Activated CD8-positive, alpha-beta memory T cell treated with anti-CD3 and anti-CD28 coated beads for 36 hours (primary cell): Measurements from ENCODE around the gene SHC2. TPM values are rescaled to one million over a fixed set of nuclear protein-coding genes. Genes with fewer than 3 reads are reported as not detected.

Source experiments
- CTCF ChIA-PET: fragments of 350-600 bp; sonication (Branson Sonifier 250); formaldehyde crosslinking; loops from one replicate; lab custom pipeline; 2021; ENCODE audit warnings: antibody characterized with exemption; lab: Charles Lee
- POLR2A ChIA-PET: fragments of 350-600 bp; sonication (Branson Sonifier 250); formaldehyde crosslinking; loops from one replicate; lab custom pipeline; 2021; ENCODE audit warnings: antibody characterized with exemption; lab: Charles Lee
- total RNA-seq, 2 experiments: library from RNA; stranded (reverse); gene quantifications; one replicate each; pipeline ENCODE4 v1.2.3, GENCODE V29; 2021

SHC2 gene, protein sequence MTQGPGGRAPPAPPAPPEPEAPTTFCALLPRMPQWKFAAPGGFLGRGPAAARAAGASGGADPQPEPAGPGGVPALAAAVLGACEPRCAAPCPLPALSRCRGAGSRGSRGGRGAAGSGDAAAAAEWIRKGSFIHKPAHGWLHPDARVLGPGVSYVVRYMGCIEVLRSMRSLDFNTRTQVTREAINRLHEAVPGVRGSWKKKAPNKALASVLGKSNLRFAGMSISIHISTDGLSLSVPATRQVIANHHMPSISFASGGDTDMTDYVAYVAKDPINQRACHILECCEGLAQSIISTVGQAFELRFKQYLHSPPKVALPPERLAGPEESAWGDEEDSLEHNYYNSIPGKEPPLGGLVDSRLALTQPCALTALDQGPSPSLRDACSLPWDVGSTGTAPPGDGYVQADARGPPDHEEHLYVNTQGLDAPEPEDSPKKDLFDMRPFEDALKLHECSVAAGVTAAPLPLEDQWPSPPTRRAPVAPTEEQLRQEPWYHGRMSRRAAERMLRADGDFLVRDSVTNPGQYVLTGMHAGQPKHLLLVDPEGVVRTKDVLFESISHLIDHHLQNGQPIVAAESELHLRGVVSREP
- total RNA-seq, result not detected

DNA sequence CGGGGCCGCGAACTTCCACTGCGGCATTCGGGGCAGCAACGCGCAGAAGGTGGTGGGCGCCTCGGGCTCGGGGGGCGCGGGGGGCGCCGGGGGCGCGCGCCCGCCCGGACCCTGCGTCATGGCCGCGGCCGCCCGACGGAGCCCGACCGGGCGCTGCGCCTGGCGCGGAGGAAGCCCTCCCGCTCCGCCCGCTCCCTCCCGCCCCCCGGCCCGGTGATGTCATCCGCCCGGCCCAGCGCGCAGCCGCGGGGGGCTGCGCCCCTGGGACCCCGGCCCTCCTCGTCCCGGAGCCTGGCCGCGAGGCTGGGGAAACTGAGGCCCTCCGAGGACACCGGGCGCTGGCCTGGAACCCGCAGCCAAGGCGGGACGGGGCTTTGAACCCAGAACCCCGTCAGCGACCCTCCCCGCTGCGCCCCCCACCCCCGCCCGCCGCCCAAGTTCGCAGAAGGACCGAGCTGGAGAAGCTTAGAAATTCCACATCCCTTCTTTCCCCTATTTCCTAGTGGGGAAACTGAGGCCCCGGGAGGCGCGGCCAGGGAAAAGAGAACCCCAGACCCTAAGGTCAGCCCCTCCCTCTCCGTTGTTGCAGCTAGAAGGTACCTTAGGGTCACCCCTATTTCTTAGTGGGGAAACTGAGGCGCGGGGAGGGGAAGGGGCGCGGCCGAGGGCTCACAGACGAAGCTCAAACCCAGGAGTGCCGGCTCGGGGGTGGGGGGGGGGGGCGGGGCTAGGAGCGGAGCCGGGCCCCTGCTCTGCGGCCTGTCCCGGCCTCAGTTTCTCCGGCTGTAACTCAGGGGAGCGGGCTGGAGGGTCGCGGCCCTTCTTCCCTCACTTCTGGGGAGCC, at the start of gene SHC2:
SHC2 (minus strand) TSS at position 157 of the 844 bp plus-strand sequence; CDS start at position 120, 37 bp downstream.
- CTCF ChIA-PET, result no interaction called here
- POLR2A ChIA-PET, result interaction anchor here (0.6 kb wide), 1 partner anchor 1318 kb away, joined by 3 read pairs; no protein-coding TSS in a partner anchor

GRCh38 chr19:508204-509150, 47.6 kb upstream of the SHC2 start:
- POLR2A ChIA-PET, result no interaction called here
- CTCF ChIA-PET, result interaction anchor here (1.1 kb wide), 1 partner anchor 22 kb away, joined by 4 read pairs; no protein-coding TSS in a partner anchor

GRCh38 chr19:507286-508203, 46.7 kb upstream of the SHC2 start, which contains the start of gene TPGS1:
TSS of gene TPGS1 (plus strand) at chr19:507497. CDS start at chr19:507507, 10 bp downstream.
- POLR2A ChIA-PET, result interaction anchor here (1.3 to 1.6 kb wide), 2 partner anchors 18 to 24 kb away, joined by 4 to 11 read pairs; partner anchors contain the start of gene CDC34
- CTCF ChIA-PET, result interaction anchor here (1.0 to 2.0 kb wide), 6 partner anchors 9 to 211 kb away, joined by 3 to 11 read pairs (median 4); no protein-coding TSS in a partner anchor

DNA sequence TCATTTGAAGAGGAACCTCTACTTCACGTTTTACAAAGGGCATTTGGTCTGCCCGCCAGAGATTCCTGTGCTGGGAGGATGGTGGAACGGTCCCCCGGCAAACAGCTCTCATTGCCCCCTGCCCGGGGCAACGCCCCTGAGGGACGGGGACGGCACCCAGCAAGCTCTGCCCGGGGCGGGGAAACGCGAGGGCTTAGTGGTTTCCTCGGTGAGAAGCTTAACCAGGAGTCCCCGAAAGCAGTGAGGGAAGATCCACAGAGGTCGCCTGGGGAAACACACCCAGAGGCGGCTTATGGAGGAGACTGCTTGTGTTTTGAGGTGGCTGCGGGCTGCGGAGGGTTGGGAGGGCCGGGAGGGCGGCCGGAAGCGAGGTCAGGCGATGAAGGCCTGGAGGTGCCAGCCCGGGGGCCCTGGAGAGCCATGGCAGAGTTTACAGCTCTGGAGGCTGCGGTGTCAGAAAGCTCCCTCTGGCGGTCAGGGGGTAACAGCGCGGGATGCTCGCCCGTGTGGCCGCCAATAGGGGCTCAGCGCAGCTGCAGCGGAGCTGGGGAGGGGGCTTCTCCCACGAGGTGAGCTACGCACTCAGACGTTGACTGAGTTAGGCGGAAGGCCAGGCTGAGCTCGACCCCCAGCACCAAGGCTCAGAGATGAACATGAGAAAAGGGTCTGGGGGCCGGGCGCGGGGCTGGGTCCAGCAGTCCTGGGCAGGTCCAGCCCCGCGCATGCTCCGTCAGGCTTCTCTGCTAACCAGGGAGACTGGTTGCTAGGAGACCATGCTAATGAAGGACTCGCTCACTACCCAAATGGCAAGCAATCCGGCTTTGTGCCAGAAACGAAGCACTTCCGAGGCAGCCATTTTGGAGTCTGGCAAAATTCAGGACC, 45.8 kb upstream of the SHC2 start:
- ChIA-PET POLR2A (interaction anchor here (0.6 to 1.6 kb wide), 4 partner anchors 18 to 160 kb away, joined by 4 to 11 read pairs (median 4); partner anchors contain the start of genes BSG and CDC34), CTCF (interaction anchor here (0.6 to 2.0 kb wide), 9 partner anchors 8 to 260 kb away, joined by 3 to 11 read pairs (median 4); no protein-coding TSS in a partner anchor)

DNA sequence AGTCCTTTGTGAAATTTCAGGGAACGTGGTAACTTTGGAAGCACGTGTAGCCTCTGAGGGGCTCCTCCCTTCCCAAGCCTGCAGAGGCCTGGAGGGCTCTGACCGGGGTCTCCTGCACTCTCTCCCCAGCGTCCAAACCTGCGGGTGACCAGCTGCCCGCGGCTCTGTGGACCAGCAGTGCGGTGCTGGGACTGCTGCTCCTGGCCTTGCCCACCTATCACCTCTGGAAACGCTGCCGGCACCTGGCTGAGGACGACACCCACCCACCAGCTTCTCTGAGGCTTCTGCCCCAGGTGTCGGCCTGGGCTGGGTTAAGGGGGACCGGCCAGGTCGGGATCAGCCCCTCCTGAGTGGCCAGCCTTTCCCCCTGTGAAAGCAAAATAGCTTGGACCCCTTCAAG, 43.8 kb upstream of the SHC2 start:
- POLR2A ChIA-PET, result no interaction called here
- CTCF ChIA-PET, result interaction anchor here (0.7 kb wide), 1 partner anchor 9 kb away, joined by 3 read pairs; the partner anchor contains the start of gene MADCAM1

GRCh38 chr19:501646-502045, 40.8 kb upstream of the SHC2 start:
- POLR2A ChIA-PET, result no interaction called here
- CTCF ChIA-PET, result no interaction called here

DNA sequence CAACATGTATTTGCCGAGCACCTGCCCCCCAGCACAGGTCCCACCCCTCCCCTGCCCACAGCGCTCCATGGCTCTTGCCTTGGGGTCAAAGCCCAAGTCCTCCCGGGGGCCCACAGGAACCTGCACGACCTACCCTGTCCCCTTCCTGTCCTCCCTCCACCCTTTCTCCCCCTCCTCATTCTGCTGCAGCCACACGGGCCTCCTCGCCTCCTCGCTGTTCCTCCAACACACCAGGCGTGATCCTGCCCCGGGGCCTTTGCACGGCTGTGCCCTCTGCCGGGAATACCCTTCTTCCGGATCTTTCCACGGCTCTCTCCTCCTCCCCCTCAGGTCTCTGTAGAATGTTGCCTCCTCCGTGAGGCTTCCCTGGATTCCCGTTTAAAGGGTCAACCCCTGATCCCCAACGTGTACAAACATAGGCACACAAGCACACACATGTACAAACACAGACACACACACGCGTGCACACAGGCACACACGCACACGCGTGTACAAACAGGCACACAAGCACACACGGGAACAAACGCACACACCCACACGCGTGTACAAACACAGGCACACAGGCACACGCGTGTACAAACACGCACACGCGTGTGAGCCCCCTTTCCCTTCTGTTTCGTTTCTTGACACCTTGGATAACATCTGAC, 38.3 kb upstream of the SHC2 start:
- CTCF ChIA-PET, result interaction anchor here (1.6 kb wide), 1 partner anchor 7 kb away, joined by 5 read pairs; no protein-coding TSS in a partner anchor

DNA sequence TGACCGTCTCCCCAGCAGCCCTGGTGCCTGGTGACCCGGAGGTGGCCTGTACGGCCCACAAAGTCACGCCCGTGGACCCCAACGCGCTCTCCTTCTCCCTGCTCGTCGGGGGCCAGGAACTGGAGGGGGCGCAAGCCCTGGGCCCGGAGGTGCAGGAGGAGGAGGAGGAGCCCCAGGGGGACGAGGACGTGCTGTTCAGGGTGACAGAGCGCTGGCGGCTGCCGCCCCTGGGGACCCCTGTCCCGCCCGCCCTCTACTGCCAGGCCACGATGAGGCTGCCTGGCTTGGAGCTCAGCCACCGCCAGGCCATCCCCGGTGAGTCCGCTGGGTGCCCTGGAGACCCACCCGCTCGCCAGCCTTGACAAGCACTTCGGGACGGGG, 37.7 kb upstream of the SHC2 start:
- POLR2A ChIA-PET, result no interaction called here
- CTCF ChIA-PET, result interaction anchor here (0.9 to 1.6 kb wide), 2 partner anchors 8 to 34 kb away, joined by 3 to 5 read pairs; no protein-coding TSS in a partner anchor

More for the DNA sequence above, 38.3 kb upstream of the SHC2 start:
- POLR2A ChIA-PET, result no interaction called here

DNA sequence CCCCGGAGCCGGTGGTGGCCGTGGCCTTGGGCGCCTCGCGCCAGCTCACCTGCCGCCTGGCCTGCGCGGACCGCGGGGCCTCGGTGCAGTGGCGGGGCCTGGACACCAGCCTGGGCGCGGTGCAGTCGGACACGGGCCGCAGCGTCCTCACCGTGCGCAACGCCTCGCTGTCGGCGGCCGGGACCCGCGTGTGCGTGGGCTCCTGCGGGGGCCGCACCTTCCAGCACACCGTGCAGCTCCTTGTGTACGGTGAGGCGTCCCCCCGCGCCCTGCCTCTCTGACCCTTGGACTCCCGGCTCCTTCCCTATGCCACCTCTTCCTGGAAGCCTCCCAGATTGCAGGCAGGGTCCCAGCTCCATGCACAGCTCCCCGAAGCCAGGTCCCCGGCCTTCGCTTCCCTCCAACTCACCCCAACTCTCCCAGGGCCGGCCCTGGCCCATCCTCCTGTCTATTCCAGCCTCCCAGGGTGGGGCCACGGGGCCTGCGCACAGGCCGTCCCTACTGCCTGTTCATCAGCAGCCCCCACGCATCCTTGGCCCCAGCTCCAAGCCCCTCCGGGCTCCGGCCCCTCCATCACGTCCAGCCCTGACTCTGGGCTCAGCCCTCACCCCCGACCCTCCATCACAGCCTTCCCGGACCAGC, 37.2 kb upstream of the SHC2 start:
- POLR2A ChIA-PET, result no interaction called here
- CTCF ChIA-PET, result interaction anchor here (0.8 to 1.6 kb wide), 3 partner anchors 9 to 35 kb away, joined by 3 to 5 read pairs (median 5); no protein-coding TSS in a partner anchor

GRCh38 chr19:497491-497868, 36.6 kb upstream of the SHC2 start:
- ChIA-PET CTCF (interaction anchor here (0.8 to 1.6 kb wide), 2 partner anchors 9 to 13 kb away, joined by 5 read pairs; no protein-coding TSS in a partner anchor), POLR2A (no interaction called here)

GRCh38 chr19:496986-497385, 36.2 kb upstream of the SHC2 start:
- CTCF ChIA-PET, result no interaction called here
- POLR2A ChIA-PET, result no interaction called here

DNA sequence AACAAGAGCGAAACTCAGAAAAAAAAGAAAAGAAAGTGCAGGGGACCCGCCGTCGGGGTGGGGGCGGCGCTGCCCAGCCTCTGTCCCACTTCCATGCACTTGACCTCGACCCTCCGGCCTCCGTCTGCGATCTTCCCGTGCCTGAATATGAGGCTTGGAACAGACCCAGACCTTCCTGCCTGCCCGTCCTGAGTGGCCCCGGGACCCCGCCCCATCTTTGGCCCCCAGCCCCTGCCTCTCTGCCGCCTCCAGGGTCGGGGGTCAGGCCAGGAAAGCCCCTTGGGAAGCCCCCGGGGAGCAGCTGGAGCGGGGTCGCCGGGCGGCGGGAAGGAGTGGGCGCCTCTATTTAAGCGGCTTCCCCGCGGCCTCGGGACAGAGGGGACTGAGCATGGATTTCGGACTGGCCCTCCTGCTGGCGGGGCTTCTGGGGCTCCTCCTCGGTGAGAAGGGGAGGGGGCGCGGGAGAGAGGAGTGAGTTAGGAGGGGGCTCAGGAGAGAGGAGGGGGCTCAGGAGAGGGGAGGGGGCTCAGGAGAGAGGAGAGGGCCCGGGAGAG, 35.4 kb upstream of the SHC2 start, which contains the start of gene MADCAM1:
MADCAM1 (plus strand) TSS at position 375 of the 554 bp plus-strand sequence; CDS start at position 389, 14 bp downstream.
- CTCF ChIA-PET, result interaction anchor here (1.7 to 2.4 kb wide), 3 partner anchors 9 to 14 kb away, joined by 3 to 11 read pairs (median 6); partner anchors contain the start of gene TPGS1
- POLR2A ChIA-PET, result no interaction called here

DNA sequence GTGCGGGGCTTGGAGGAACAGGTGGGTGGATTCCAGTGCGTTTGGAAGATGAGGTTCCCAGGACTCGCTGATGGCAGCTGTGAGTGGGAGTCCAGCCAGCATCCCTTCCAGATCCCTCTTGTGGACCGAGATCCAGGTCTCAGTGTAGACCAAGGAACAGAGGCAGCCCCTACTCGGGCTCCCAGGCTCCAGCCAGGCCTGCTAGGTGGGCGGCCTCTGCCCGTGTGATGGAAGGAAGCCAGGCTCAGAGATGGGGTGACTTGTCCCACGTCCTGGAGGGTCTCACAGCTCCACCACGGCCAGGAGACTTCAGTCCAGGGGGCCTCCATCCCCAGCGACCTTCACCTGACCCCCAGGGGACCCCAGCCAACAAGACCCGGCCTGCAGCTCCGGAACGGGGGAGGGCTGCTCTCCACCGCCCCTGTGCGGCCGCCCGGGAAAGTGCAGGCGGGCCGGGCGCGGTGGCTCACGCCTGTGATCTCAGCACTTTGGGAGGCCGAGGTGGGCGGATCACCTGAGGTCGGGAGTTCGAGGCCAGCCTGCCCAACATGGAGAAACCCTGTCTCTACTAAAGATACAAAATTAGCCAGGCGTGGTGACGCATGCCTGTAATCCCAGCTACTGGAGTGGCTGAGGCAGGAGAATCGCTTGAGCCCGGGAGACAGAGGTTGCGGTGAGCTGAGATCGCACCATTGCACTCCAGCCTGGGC, 34.7 kb upstream of the SHC2 start:
- ChIA-PET POLR2A (no interaction called here), CTCF (interaction anchor here (1.7 to 2.4 kb wide), 3 partner anchors 10 to 15 kb away, joined by 3 to 11 read pairs (median 6); partner anchors contain the start of gene TPGS1)

- POLR2A ChIA-PET, result no interaction called here
These were observed 34.2 kb upstream of the SHC2 start for GRCh38 chr19:495081-495401.

More at GRCh38 chr19:495081-495401, 34.2 kb upstream of the SHC2 start:
- CTCF ChIA-PET, result interaction anchor here (1.7 to 2.4 kb wide), 3 partner anchors 10 to 15 kb away, joined by 3 to 11 read pairs (median 6); partner anchors contain the start of gene TPGS1
